NCI-H187 treated with DMSO at 0.1 percent for 48 hours (cell line): ENCODE measurements around the gene KIF4A.
"Not testable (repeated sequence)": the region's sequence is repeated elsewhere in the genome, so short reads cannot be mapped to it uniquely, and the experiment has no call there.

Experiments
- DNase-seq: peaks from one replicate; lab custom pipeline; 2025; lab: John Stamatoyannopoulos, UW

Gene KIF4A

DNA sequence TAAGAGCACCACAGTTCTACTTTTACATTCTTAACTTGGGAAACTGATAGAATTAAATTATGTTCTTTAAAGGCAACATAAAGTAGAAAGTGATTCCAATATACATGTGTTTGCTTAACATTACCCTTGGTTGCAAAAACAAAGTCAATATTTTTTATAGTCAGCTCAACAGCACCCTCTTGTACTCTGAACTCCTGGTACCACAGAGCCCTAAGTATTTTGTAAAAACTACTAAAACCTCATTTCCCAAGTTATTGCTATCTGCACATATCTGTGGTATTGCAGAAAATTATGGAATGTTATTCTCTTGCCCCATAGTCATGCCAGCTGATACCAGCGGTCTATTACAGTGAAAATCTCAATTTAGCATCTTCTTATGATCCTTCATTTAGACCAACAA, 2.9 kb downstream of the KIF4A start:
- no peak for DNase-seq

DNA sequence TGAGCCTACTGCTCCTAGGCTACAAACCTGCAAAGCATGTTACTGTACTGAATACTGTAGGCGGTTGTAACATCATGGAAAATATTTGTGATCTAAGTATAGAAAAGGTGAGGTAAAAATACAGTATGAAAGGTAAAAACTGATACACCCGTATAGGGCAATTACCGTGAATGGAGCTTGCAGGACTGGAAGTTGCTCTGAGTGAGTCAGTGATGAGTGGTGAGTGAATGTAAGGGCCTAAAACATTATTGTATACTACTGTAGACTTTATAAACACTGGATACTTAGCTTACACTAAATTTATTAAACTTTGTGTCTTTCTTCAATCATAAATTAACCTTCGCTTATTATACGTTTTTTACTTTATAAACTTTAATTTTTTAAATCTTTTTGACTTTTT, 3.7 kb downstream of the KIF4A start:
- DNase-seq: no peak

DNA sequence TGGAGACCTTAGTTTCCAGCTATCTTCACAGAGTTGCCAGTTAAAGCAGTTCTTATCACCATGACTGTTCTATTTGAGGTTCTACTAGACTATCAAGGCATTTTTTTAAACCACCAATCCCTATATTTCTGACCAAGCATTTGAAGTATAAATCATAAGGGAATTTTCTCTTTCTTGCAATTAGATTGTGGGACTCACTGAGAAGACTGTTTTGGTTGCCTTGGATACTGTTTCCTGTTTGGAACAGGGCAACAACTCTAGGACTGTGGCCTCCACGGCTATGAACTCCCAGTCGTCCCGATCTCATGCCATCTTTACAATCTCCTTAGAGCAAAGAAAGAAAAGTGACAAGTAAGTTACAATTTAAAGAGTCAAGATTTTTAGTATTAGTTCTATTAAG, 11.8 kb downstream of the KIF4A start:
- DNase-seq: no peak

DNA sequence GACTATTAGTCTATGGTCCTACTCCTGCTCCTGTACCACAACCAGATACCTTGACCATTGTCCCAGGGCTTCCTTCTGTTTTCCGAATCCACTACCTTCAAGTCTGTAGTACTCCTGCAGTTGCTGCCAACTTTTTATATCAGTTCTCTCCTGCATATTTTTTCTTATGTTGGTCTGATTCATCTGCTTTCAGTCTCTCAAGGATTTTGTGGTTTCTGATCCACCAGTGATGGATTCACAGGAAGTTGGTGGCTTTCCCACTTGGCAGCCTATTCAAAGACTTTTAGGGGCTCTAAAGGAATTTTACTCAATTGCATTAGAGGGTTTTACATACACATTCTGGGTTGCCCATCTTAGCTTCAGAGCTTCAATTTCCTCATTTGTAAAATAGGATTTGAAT, 23.6 kb downstream of the KIF4A start:
- no peak for DNase-seq

DNA sequence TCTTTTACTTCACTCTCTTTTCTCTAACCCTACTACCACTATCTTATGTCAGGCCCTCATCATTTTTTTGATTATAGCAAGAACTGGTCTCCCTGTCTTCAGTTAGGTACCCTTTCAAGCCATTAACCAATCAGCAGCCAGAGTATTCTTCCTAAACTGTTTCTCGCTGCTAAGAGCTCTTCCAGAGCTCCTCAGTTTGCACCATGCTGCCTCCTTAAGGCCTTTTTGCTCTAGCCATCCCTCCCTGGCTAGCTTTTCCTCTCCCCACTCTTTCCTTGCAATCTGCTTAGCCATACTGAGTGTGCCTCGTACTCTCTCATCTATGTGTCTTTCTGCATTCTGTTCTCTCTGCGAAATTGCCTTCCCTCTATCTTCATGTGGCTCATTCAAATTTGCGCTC, 32.9 kb downstream of the KIF4A start:
- DNase-seq: no peak

DNA sequence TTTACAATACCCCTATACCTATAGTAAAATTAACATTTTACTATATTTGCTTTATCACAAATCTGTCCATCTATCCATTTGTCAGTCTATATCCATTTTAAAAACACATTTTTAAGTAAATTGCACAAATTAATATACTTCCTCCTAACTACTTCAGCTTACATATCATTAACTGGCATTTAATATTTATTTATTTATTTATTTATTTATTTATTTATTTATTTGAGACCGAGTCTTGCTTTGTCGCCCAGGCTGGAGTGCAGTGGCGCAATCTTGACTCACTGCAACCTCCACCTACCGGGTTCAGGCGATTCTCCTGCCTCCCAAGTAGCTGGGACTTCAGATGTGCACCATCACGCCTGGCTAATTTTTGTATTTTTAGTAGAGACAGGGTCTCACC, 33.7 kb downstream of the KIF4A start:
- not testable (repeated sequence) for DNase-seq

DNA sequence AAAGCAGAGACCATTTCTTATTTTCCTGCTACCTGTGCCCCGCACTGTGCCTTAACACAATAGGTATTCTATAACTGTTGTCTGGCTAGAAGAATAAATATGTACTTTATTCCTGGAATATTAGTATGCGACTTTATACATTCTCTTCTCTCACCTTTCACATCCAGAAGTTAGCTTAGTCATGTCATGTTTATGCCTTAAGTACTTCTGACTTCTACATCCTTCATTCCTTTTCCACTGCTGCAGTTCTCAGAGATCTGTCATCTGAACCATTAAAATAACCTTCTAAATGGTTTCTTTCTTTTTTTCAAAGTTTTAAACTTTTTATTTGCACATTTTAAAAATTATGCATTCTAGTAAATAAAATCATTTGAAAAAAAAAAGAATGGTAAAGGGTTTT, 34.4 kb downstream of the KIF4A start:
- no peak for DNase-seq

DNA sequence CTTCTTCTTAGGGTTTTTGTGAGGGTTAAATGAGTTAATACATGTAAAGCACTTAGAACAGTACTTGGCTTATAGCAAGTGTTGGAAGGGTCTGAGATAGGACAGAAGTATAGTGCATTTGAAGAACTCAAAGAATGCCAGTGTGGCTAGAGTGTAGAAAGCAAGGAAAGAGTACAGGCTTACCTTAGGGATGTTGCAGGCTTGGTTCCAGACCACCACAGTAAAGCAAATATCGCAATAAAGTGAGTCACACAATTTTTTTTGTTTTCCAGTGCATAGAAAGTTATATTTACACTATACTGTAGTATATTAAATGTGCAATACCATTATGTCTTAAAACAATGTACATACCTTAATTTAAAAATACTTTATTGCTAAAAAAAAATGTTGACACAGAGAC, 41.3 kb downstream of the KIF4A start:
- no peak for DNase-seq

DNA sequence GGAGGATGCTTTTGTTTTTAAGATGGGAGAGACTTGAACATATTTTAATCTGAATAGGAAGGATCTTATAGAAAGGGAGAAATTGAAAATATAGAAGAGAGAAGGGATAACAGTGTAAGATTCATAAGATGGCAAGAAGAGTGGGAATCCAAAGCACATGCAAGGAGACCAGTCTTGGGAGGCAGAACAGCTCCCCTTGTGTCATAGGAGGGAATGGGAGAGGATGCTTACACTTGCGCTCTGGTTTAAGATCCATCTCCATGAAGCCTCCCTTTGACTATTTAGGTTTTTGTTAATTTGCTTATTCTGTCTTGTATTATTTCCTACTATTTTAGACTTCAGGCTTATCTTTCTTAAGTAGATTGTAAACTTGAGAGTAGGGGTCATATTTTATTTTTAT, 42.7 kb downstream of the KIF4A start:
- DNase-seq: no peak

DNA sequence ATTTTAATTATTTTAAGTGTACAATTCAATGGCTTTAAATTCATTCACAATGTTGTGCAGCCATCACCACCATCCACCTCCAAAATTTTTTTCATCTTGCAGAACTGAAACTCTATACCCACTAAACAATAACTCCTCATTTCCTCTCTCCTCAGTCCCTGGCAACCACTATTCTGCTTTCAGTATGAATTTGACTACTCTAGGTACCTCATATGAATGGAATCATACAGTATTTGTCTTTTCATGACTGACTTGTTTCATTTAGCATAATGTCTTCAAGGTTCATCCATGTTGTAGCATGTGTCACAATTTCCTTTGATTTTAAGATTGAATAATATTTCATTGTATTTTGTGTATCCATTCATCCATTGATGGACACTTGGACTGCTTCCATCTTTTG, 46.9 kb downstream of the KIF4A start:
- DNase-seq: no peak

DNA sequence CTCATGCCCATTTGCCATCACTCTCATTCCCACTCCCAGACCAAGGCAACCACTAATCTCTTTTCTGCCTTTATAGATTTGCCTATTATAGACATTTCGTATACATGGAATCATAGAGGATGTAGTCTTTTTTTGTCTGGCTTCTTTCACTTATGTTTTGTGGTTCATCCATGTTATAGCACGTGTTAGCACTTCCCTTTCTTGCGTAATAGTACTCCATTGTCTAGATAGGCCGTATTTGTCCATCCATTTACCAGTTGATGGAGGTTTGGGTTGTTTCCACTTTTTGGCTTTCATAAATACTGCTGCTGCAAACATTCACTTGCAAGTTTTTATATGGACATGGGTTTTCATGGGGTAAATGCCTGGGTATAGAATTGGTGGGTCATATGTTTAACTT, 48.4 kb downstream of the KIF4A start:
- DNase-seq: no peak

DNA sequence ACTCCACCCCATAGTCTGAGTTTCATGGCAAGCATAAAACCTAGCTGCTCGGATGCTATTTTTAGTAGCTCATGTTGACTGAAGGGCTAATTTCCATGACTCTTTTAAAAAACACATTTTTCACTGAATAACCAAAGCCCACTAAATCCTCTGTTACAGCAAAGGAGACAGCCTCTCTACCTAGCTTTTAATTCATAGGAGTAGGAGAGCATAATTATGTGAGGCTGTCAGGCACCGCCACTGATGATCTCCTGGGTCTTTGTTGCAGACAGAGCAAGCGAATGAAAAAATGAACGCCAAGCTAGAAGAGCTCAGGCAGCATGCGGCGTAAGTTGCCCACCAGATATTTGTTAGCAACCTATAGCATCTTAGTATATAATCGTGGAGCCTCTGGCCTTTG, 53.5 kb downstream of the KIF4A start:
- no peak for DNase-seq

DNA sequence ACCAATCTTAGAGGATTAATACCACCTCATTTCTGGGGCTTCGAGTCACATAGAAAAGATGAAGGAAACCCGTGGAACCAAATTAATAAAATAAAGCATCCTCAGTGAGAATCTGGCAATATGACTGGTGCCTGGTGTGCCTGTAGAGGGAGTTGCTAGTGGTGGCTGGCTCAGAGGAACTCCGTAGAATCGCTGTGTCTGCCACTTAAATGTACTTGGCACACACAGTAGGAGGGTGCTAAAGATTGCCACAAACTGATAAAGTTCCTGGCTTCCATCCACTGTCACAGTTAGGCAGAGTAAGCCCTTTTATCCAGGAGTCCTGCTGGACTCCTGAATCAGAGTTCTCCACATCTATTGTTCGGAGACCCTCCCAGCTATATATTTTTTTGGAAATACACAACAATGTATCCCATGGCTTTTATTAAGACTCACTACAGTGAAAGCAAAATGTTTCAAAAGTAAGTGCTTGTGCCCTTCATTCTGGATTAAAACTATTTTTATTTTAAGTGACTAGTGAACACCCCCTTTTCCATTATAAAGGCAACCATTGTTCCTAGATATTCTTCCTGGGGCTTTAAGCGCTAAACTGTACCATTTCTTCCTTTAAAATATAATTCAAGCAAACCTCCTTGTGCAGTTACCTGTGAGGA, 56.6 kb downstream of the KIF4A start:
- no peak for DNase-seq

DNA sequence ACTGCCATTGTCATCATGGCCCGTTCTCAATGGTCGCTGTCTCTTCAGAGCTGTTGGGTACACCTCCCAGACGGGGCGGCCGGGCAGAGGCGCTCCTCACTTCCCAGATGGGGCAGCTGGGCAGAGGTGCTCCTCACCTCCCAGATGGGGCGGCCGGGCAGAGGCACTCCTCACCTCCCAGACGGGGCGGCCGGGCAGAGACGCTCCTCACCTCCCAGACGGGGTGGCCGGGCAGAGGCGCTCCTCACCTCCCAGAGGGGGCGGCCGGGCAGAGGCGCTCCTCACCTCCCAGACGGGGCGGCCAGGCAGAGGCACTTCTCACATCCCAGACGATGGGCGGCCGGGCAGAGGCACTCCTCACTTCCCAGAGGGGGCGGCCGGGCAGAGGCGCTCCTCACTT, 58.9 kb downstream of the KIF4A start:
- DNase-seq: not testable (repeated sequence)

DNA sequence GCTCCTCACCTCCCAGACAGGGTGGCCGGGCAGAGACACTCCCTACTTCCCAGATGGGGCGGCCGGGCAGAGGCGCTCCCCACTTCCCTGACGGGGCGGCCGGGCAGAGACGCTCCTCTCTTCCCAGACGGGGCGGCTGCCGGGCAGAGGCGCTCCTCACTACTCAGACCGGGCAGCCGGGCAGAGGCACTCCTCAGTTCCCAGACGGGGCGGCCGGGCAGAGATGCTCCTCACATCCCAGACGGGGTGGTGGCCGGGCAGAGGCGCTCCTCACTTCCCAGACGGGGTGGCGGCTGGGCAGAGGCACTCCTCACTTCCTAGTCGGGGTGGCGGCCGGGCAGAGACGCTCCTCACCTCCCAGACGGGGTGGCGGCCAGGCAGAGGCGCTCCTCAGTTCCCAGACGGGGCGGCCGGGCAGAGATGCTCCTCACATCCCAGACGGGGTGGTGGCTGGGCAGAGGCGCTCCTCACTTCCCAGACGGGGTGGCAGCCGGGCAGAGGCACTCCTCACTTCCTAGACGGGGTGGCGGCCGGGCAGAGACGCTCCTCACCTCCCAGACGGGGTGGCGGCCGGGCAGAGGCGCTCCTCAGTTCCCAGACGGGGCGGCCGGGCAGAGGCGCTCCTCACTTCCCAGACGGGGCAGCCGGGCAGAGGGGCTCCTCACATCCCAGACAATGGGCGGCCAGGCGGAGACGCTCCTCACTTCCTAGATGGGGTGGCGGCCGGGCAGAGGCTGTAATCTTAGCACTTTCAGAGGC, 59.6 kb downstream of the KIF4A start:
- DNase-seq: not testable (repeated sequence)

DNA sequence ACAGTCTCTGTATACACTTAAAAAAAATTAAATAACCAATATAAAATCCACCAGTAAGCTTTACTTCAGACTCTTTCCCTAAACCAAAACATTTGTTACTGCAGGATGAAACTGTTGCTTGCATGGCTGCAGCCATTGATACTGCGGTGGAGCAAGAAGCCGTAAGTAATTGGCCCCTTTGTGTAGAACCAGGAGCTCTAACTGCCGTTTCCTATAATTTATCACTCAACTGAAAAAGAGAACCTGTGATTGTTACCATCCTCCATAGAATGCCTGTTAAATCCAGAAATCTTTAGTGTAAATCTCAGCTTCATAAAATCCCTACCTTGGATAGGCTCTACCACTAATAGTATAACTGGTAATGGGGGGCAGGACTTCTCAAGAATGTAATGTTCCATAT, 62.6 kb downstream of the KIF4A start:
- no peak for DNase-seq

DNA sequence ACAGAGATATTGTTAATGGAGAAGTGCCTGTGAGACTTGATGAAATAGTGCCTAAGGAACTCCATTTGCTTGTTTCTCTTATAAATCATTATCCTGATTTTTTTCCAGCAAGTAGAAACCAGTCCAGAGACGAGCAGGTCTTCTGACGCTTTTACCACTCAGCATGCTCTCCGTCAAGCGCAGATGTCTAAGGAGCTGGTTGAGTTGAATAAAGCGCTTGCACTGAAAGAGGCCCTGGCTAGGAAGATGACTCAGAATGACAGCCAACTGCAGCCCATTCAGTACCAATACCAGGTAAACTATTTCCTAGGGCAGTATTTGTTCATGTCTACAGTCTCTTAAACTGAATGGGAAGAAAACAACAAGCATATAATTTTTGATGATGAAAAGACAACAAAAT, 63.6 kb downstream of the KIF4A start:
- no peak for DNase-seq

DNA sequence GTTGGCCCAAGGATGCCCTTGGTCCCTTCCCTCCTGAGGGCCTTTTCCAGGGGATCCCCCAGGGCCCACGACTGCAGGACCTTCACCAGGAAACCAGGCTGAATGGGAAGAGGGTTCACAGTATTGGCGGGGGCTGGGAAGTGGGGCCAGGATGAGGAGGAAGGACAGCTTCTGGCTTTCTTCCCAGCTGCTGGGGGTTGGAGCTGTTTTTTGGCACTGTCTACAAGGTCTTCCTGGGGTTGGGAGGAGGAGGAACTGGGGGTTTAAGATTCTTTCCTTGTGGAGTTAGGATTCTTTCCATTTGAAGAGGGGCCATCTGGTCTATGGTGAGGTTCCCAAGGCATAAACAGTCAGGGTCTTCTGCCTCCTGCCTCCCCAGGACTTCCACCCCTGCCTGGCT, 64.8 kb downstream of the KIF4A start:
- no peak for DNase-seq

DNA sequence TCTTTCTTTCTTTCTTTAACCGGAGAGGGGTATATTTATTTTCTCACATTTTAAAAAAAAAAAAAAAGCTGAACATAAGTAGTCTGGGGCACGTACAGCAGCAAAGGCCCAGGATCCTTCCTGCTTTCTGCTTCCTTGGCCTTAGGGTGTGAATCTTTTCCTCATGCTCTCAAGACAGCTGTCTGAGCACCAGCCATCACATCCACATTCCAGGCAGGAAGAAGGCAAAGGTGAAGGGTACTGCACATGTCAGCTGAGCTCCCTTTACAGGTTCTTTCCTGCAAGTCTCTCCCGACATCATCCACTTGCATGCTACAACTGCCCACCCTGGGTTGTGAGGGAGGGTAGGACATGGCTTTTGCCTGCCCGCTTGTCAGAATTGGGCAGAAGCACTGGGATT, 69.6 kb downstream of the KIF4A start:
- no peak for DNase-seq

DNA sequence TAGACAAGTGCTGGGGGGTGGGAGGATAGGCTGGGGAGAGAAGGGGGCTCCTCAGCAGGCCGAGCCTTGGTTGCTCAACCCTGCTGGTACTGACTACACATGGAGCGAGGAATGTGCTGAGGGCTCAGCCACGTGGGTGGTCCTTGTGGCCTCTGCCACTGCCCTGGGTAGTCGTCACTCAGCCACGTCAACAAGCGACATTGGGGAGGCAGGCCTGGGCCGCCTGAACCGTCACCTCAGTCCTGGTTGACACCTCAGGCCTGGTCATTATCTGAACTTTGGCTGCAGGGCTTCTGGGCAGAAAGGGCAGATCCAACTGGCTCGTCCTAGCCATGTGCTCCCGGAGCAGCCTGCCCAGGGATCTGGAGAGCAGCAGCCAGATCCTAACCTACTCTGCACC, 70.5 kb downstream of the KIF4A start:
- DNase-seq: no peak

DNA sequence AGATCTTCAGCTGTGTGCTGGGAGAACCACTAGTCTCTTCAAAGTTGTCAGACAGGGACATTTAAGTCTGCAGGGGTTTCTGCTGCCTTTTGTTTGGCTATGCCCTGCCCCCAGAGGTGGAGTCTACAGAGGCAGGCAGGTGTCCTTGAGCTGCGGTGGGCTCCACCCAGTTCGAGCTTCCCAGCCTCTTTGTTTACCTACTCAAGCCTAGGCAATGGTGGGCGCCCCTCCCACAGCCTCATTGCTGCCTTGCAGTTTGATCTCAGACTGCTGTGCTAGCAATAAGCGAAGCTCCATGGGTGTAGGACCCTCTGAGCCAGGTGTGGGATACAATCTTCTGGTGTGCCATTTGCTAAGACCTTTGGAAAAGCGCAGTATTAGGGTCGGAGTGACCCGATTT, 78.8 kb downstream of the KIF4A start:
- DNase-seq: not testable (repeated sequence)

DNA sequence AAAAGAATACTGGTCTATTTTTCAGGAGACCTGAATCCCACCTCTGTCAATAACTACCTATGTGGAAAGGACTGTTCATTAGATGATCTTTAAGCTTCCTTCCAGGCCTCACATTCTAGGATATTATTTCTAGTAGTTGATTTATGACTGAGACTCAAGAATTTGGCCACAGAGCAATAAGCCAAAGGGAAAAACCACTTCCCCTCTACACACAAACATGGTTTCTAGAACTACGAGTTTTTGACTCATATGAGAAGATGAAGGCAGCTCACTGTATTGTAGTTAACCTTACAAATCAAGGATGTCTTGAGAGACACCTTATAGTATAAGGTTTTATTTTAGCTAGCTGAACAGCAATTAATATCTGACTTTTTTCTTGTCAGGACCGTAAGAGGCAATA, 96.3 kb downstream of the KIF4A start:
- DNase-seq: no peak

DNA sequence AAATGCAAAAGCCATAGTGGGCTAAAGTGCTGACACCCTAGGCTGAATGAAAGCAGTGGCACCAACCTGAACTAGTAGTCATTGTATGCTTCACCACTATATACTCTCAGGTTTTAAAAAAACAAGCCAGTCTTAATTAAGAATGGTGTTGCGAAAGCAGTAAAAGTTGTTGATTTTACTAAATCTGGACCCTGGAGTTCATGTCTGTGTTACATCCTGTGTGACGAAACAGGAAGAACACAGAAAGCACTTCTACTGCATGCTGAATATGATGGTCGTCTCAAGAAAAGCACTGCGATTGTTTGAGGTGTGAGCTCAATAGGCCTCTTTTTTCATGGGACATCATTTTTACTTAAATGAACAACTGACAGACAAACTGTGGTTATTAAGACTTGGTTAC, 109.0 kb downstream of the KIF4A start:
- no peak for DNase-seq

DNA sequence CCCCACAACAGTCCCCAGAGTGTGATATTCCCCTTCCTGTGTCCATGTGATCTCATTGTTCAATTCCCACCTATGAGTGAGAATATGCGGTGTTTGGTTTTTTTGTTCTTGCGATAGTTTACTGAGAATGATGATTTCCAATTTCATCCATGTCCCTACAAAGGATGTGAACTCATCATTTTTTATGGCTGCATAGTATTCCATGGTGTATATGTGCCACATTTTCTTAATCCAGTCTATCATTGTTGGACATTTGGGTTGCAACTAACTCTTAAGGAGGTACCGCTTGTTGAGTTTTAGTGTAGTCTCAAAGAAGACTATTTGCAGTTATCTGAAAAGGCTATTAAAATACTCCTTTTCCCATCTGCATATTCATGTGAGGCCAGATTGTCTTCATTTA, 110.3 kb downstream of the KIF4A start:
- not testable (repeated sequence) for DNase-seq
